SK-N-SH treated with all-trans-retinoic acid at 6 μM for 48 hours (cell line): Measurements from ENCODE around the gene ERICH4.
"Not testable (repeated sequence)": the region's sequence is repeated elsewhere in the genome, so short reads cannot be mapped to it uniquely, and the experiment has no call there.

ENCODE experiments used
- ATAC-seq: fragments of 200-7000 bp; cut with Tn5 transposase; 3 replicates; pipeline ENCODE4 v1.9.1; 2020; ENCODE audit warnings: mild to moderate bottlenecking, moderate library complexity
- ARNTL ChIP-seq: fragments of 450-650 bp; formaldehyde crosslinking; IDR thresholded peaks from 2 replicates; pipeline ENCODE4 v1.5.0; 2020; ENCODE audit warnings: low read depth, mild to moderate bottlenecking, moderate library complexity, borderline replicate concordance
- BACH2 ChIP-seq: fragments of 250-450 bp; sonication (Bioruptor Pico); IDR thresholded peaks from 2 replicates; pipeline ENCODE4 v1.9.0; 2021; ENCODE audit warnings: mild to moderate bottlenecking, borderline replicate concordance
- CSDC2 ChIP-seq: fragments of 250-450 bp; sonication (Bioruptor Pico); IDR thresholded peaks from 2 replicates; pipeline ENCODE4 v1.5.0; 2020; ENCODE audit warnings: mild to moderate bottlenecking, moderate library complexity
- ESRRG ChIP-seq: fragments of 250-450 bp; sonication (Bioruptor Pico); IDR thresholded peaks from 2 replicates; pipeline ENCODE4 v1.6.1; 2021; ENCODE audit warnings: mild to moderate bottlenecking
- GLIS3 ChIP-seq: fragments of 250-450 bp; sonication (Bioruptor Pico); IDR thresholded peaks from 2 replicates; pipeline ENCODE4 v1.5.0; 2020; ENCODE audit warnings: mild to moderate bottlenecking, moderate library complexity
- ISL1 ChIP-seq: fragments of 250-450 bp; sonication (Bioruptor Pico); IDR thresholded peaks from 2 replicates; pipeline ENCODE4 v2.1.2; 2022; ENCODE audit warnings: mild to moderate bottlenecking, moderate library complexity
- OSR1 ChIP-seq: fragments of 250-450 bp; sonication (Bioruptor Pico); IDR thresholded peaks from 2 replicates; pipeline ENCODE4 v1.8.0; 2022; ENCODE audit warnings: moderate library complexity, mild to moderate bottlenecking, inconsistent platforms
- PPARA ChIP-seq: fragments of 250-450 bp; sonication (Bioruptor Pico); IDR thresholded peaks from 2 replicates; pipeline ENCODE4 v1.5.0; 2020; ENCODE audit warnings: mild to moderate bottlenecking, borderline replicate concordance
- RARB ChIP-seq: fragments of 250-450 bp; sonication (Bioruptor Pico); IDR thresholded peaks from 2 replicates; pipeline ENCODE4 v1.8.0; 2021; ENCODE audit warnings: mild to moderate bottlenecking, moderate library complexity
- SNAI2 ChIP-seq: fragments of 250-450 bp; sonication (Bioruptor Pico); IDR thresholded peaks from 2 replicates; pipeline ENCODE4 v1.5.0; 2020; ENCODE audit warnings: mild to moderate bottlenecking, moderate library complexity
- TCF4 ChIP-seq: fragments of 250-450 bp; sonication (Bioruptor Pico); IDR thresholded peaks from 2 replicates; pipeline ENCODE4 v1.8.0; 2021; ENCODE audit warnings: mild to moderate bottlenecking, moderate library complexity, borderline replicate concordance
- TOX ChIP-seq: fragments of 250-450 bp; sonication (Bioruptor Pico); IDR thresholded peaks from 2 replicates; pipeline ENCODE4 v1.8.0; 2021; ENCODE audit warnings: mild to moderate bottlenecking, moderate library complexity, borderline replicate concordance
- ZFP3 ChIP-seq: fragments of 250-450 bp; sonication (Bioruptor Pico); IDR thresholded peaks from 2 replicates; pipeline ENCODE4 v1.5.0; 2020; ENCODE audit warnings: mild to moderate bottlenecking, moderate library complexity
- ZFP30 ChIP-seq: fragments of 450-650 bp; formaldehyde crosslinking; IDR thresholded peaks from 2 replicates; pipeline ENCODE4 v1.5.0; 2022; ENCODE audit warnings: mild to moderate bottlenecking, moderate library complexity
- ZNF565 ChIP-seq: fragments of 450-650 bp; formaldehyde crosslinking; conservative IDR thresholded peaks from 2 replicates; pipeline ENCODE4 v1.5.0; 2020; ENCODE audit warnings: low read depth, mild to moderate bottlenecking, moderate library complexity
- ZNF8 ChIP-seq: fragments of 450-650 bp; formaldehyde crosslinking; IDR thresholded peaks from 2 replicates; pipeline ENCODE4 v1.5.0; 2020; ENCODE audit warnings: mild to moderate bottlenecking, moderate library complexity
- TF ChIP-seq, protein P1 (sequence below): fragments of 250-450 bp; sonication (Bioruptor Pico); IDR thresholded peaks from 2 replicates; pipeline ENCODE4 v1.5.1; 2021; ENCODE audit warnings: mild to moderate bottlenecking, moderate library complexity
- TF ChIP-seq, protein P2 (sequence below): fragments of 250-450 bp; sonication (Bioruptor Pico); IDR thresholded peaks from 2 replicates; pipeline ENCODE4 v1.5.0; 2020; ENCODE audit warnings: mild to moderate bottlenecking, moderate library complexity
- TF ChIP-seq, protein P3 (sequence below): fragments of 250-450 bp; sonication (Bioruptor Pico); IDR thresholded peaks from 2 replicates; pipeline ENCODE4 v1.8.0; 2020; ENCODE audit warnings: mild to moderate bottlenecking, moderate library complexity, borderline replicate concordance
- TF ChIP-seq, protein P4 (sequence below): fragments of 250-450 bp; sonication (Bioruptor Pico); IDR thresholded peaks from 2 replicates; pipeline ENCODE4 v1.8.0; 2021; ENCODE audit warnings: low read depth, mild to moderate bottlenecking, moderate library complexity, borderline replicate concordance
- TF ChIP-seq, protein P5 (sequence below): fragments of 250-450 bp; sonication (Bioruptor Pico); IDR thresholded peaks from 2 replicates; pipeline ENCODE4 v1.5.1; 2020; ENCODE audit warnings: low read depth, mild to moderate bottlenecking, moderate library complexity

Gene ERICH4

DNA sequence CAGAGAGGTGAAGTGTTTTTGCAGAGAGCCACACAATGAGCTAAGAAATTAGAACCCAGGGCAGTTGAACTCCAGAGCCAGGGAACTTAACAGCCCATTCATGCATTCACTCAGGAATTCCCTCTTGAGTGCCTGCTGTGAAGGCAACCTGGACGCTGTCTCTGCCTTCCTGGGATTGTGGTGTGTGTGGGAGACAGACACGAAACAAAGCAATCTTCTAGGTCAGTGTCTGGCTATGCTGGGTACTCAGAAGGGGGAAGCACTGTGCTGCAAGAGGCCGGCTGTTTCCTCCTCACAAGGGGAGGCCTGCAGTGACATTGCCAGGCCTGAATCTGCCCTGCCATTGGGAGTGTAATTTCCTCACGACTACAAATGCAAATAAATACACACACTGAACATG lies 35.7 kb upstream of the ERICH4 start:
- TF ChIP-seq CSDC2 (CRISPR knock-in tag) (no peak), PPARA (CRISPR knock-in tag) (no peak), ARNTL (CRISPR knock-in tag) (no peak), ZNF565 (no peak), RARB (CRISPR knock-in tag) (no peak), SNAI2 (CRISPR knock-in tag) (no peak), BACH2 (CRISPR knock-in tag) (no peak), GLIS3 (CRISPR knock-in tag) (no peak), ISL1 (CRISPR knock-in tag) (no peak), TCF4 (CRISPR knock-in tag) (no peak), ESRRG (no peak)
- TF ChIP-seq, protein P1, sequence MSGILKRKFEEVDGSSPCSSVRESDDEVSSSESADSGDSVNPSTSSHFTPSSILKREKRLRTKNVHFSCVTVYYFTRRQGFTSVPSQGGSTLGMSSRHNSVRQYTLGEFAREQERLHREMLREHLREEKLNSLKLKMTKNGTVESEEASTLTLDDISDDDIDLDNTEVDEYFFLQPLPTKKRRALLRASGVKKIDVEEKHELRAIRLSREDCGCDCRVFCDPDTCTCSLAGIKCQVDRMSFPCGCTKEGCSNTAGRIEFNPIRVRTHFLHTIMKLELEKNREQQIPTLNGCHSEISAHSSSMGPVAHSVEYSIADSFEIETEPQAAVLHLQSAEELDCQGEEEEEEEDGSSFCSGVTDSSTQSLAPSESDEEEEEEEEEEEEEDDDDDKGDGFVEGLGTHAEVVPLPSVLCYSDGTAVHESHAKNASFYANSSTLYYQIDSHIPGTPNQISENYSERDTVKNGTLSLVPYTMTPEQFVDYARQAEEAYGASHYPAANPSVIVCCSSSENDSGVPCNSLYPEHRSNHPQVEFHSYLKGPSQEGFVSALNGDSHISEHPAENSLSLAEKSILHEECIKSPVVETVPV (CRISPR knock-in tag), result no peak
- TF ChIP-seq, protein P2, sequence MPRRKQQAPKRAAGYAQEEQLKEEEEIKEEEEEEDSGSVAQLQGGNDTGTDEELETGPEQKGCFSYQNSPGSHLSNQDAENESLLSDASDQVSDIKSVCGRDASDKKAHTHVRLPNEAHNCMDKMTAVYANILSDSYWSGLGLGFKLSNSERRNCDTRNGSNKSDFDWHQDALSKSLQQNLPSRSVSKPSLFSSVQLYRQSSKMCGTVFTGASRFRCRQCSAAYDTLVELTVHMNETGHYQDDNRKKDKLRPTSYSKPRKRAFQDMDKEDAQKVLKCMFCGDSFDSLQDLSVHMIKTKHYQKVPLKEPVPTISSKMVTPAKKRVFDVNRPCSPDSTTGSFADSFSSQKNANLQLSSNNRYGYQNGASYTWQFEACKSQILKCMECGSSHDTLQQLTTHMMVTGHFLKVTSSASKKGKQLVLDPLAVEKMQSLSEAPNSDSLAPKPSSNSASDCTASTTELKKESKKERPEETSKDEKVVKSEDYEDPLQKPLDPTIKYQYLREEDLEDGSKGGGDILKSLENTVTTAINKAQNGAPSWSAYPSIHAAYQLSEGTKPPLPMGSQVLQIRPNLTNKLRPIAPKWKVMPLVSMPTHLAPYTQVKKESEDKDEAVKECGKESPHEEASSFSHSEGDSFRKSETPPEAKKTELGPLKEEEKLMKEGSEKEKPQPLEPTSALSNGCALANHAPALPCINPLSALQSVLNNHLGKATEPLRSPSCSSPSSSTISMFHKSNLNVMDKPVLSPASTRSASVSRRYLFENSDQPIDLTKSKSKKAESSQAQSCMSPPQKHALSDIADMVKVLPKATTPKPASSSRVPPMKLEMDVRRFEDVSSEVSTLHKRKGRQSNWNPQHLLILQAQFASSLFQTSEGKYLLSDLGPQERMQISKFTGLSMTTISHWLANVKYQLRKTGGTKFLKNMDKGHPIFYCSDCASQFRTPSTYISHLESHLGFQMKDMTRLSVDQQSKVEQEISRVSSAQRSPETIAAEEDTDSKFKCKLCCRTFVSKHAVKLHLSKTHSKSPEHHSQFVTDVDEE (CRISPR knock-in tag), result no peak
- TF ChIP-seq, protein P3, sequence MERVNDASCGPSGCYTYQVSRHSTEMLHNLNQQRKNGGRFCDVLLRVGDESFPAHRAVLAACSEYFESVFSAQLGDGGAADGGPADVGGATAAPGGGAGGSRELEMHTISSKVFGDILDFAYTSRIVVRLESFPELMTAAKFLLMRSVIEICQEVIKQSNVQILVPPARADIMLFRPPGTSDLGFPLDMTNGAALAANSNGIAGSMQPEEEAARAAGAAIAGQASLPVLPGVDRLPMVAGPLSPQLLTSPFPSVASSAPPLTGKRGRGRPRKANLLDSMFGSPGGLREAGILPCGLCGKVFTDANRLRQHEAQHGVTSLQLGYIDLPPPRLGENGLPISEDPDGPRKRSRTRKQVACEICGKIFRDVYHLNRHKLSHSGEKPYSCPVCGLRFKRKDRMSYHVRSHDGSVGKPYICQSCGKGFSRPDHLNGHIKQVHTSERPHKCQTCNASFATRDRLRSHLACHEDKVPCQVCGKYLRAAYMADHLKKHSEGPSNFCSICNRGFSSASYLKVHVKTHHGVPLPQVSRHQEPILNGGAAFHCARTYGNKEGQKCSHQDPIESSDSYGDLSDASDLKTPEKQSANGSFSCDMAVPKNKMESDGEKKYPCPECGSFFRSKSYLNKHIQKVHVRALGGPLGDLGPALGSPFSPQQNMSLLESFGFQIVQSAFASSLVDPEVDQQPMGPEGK (CRISPR knock-in tag), result no peak
- TF ChIP-seq, protein P4, sequence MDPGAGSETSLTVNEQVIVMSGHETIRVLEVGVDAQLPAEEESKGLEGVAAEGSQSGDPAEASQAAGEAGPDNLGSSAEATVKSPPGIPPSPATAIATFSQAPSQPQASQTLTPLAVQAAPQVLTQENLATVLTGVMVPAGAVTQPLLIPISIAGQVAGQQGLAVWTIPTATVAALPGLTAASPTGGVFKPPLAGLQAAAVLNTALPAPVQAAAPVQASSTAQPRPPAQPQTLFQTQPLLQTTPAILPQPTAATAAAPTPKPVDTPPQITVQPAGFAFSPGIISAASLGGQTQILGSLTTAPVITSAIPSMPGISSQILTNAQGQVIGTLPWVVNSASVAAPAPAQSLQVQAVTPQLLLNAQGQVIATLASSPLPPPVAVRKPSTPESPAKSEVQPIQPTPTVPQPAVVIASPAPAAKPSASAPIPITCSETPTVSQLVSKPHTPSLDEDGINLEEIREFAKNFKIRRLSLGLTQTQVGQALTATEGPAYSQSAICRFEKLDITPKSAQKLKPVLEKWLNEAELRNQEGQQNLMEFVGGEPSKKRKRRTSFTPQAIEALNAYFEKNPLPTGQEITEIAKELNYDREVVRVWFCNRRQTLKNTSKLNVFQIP (CRISPR knock-in tag), result no peak
- no peak for ATAC-seq

DNA sequence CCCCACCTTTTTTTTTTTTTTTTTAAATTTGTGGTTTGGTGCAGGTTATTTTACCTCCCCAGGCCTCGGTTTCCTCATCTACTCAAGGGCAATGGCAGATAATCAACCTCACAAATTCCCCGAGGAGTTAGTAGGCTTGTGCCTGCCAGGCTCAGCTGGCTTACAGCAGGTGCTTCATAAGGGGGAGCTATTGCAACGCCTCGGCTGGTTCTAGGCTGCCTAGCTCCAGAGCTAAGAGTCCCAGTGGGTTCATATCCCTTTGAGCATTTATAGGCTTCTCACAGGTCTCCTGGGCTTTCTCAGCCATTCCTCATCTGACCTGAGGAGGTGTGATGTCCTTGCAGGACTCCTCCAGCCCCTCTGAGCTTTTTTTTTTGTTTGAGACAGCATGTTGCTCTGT lies 34.7 kb upstream of the ERICH4 start:
- no peak for TF ChIP-seq SNAI2 (CRISPR knock-in tag)
- no peak for TF ChIP-seq TOX (CRISPR knock-in tag)
- no peak for TF ChIP-seq ZFP3 (CRISPR knock-in tag)
- TF ChIP-seq, protein P1 (CRISPR knock-in tag), result no peak
- no peak for TF ChIP-seq ISL1 (CRISPR knock-in tag)
- no peak for TF ChIP-seq OSR1 (CRISPR knock-in tag)
- TF ChIP-seq ZFP30, result no peak
- TF ChIP-seq RARB (CRISPR knock-in tag), result no peak
- TF ChIP-seq ZNF565, result no peak
- TF ChIP-seq, protein P5, sequence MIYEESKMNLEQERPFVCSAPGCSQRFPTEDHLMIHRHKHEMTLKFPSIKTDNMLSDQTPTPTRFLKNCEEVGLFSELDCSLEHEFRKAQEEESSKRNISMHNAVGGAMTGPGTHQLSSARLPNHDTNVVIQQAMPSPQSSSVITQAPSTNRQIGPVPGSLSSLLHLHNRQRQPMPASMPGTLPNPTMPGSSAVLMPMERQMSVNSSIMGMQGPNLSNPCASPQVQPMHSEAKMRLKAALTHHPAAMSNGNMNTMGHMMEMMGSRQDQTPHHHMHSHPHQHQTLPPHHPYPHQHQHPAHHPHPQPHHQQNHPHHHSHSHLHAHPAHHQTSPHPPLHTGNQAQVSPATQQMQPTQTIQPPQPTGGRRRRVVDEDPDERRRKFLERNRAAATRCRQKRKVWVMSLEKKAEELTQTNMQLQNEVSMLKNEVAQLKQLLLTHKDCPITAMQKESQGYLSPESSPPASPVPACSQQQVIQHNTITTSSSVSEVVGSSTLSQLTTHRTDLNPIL, result no peak
- TF ChIP-seq ARNTL (CRISPR knock-in tag), result no peak
- TF ChIP-seq ZNF8 (CRISPR knock-in tag), result no peak
- TF ChIP-seq GLIS3 (CRISPR knock-in tag), result no peak
- TF ChIP-seq, protein P4 (CRISPR knock-in tag), result no peak
- ATAC-seq, result no peak; the same call in 2 of the 3 replicates

DNA sequence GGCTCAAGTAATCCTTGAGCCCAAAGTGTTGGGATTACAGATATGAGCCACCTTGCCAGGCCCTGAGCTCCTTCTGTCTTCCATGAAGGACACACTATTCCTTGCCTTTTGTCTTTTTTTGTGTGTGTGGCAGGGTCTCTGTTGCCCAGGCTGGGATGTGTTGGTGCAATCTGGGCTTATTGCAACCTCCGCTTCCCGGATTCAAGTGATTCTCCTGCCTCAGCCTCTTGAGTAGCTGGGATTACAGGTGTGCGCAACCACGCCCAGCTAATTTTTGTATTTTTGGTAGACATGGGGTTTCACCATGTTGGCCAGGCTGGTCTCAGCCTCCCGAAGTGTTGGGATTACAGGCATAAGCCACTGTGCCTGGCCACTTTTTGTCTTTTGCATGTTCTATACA lies 34.1 kb upstream of the ERICH4 start:
- not testable (repeated sequence) for ATAC-seq
